ENCODE measurements around the gene MTHFD2.
"Not testable (repeated sequence)": the region's sequence is repeated elsewhere in the genome, so short reads cannot be mapped to it uniquely, and the experiment has no call there.

Gene MTHFD2

GRCh38 chr2:74198461-74199274, at the start of gene MTHFD2:
Gene MTHFD2 (plus strand): TSS chr2:74198615. CDS start chr2:74198642, 27 bp downstream.
- in situ Hi-C loops (cut with MboI; ENCODE audit: low sequenced_read_pairs): no loop called here

GRCh38 chr2:74149247-74149525, 49.2 kb upstream of the MTHFD2 start:
- in situ Hi-C loops (cut with MboI; ENCODE audit: low sequenced_read_pairs): no loop called here

GRCh38 chr2:74149570-74150319, 48.7 kb upstream of the MTHFD2 start:
- in situ Hi-C loops (cut with MboI; ENCODE audit: low sequenced_read_pairs): no loop called here

GRCh38 chr2:74152954-74153353, 45.5 kb upstream of the MTHFD2 start:
- in situ Hi-C loops (cut with MboI; ENCODE audit: low sequenced_read_pairs): no loop called here

GRCh38 chr2:74155830-74156229, 42.6 kb upstream of the MTHFD2 start:
- in situ Hi-C loops (cut with MboI; ENCODE audit: low sequenced_read_pairs): no loop called here

- in situ Hi-C loops (cut with MboI; ENCODE audit: low sequenced_read_pairs): no loop called here
Observed at GRCh38 chr2:74162951-74163350, 35.5 kb upstream of the MTHFD2 start.

- in situ Hi-C loops (cut with MboI; ENCODE audit: low sequenced_read_pairs): no loop called here
Observed at GRCh38 chr2:74164761-74165160, 33.7 kb upstream of the MTHFD2 start.

- in situ Hi-C loops (cut with MboI; ENCODE audit: low sequenced_read_pairs): no loop called here
Observed at GRCh38 chr2:74168739-74169138, 29.7 kb upstream of the MTHFD2 start.

GRCh38 chr2:74174909-74175308, 23.5 kb upstream of the MTHFD2 start:
- in situ Hi-C loops (cut with MboI; ENCODE audit: low sequenced_read_pairs): no loop called here

- in situ Hi-C loops (cut with MboI; ENCODE audit: low sequenced_read_pairs): no loop called here
Observed at GRCh38 chr2:74177696-74178095, 20.7 kb upstream of the MTHFD2 start.

GRCh38 chr2:74178211-74179062, 20.0 kb upstream of the MTHFD2 start, which contains the start of gene MOB1A:
Gene MOB1A (minus strand): TSS chr2:74178879. CDS start chr2:74178674, 205 bp downstream.
- in situ Hi-C loops (cut with MboI; ENCODE audit: low sequenced_read_pairs): no loop called here

GRCh38 chr2:74179063-74179865, 19.2 kb upstream of the MTHFD2 start:
- in situ Hi-C loops (cut with MboI; ENCODE audit: low sequenced_read_pairs): no loop called here

- in situ Hi-C loops (cut with MboI; ENCODE audit: low sequenced_read_pairs): no loop called here
Observed at GRCh38 chr2:74181739-74182138, 16.7 kb upstream of the MTHFD2 start.

GRCh38 chr2:74183878-74184277, 14.5 kb upstream of the MTHFD2 start:
- in situ Hi-C loops (cut with MboI; ENCODE audit: low sequenced_read_pairs): no loop called here

GRCh38 chr2:74186038-74186437, 12.4 kb upstream of the MTHFD2 start:
- in situ Hi-C loops (cut with MboI; ENCODE audit: low sequenced_read_pairs): no loop called here

GRCh38 chr2:74186706-74187105, 11.7 kb upstream of the MTHFD2 start:
- in situ Hi-C loops (cut with MboI; ENCODE audit: low sequenced_read_pairs): not testable (repeated sequence)

GRCh38 chr2:74188018-74188601, 10.3 kb upstream of the MTHFD2 start:
- in situ Hi-C loops (cut with MboI; ENCODE audit: low sequenced_read_pairs): no loop called here

- in situ Hi-C loops (cut with MboI; ENCODE audit: low sequenced_read_pairs): no loop called here
Observed at GRCh38 chr2:74188696-74189095, 9.7 kb upstream of the MTHFD2 start.

- in situ Hi-C loops (cut with MboI; ENCODE audit: low sequenced_read_pairs): no loop called here
Observed at GRCh38 chr2:74191596-74192380, 6.6 kb upstream of the MTHFD2 start.
